Activated CD8-positive, alpha-beta memory T cell treated with anti-CD3 and anti-CD28 coated beads for 1 hour (primary cell): Measurements from ENCODE around the gene OR6C76.

Experiments used
- DNase-seq, 2 donors: peaks; one replicate each; pipeline ENCODE4 v3.0.0-alpha.2; 2020; ENCODE audit warnings: low read depth in 1 of 2; ENCODE audit errors: extremely low read depth in 1 of 2

The OR6C76 gene

DNA sequence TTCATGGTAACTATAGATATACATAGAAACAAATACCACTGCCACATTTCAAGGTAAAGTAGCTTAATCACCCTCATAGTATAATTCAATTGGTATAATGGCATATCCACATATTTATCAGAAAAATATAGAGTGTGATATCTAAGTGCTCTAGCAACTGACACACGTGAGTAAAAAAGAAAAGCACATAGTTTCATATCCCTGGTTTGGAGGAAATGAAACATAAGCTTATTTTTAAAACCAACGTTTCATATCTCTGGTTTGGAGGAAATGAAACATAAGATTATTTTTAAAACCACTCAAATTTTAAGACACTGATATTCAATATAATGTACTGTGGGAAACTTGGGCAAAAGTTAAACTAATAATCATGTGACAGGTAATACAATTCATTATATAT is 41.8 kb downstream of the OR6C76 start:
- DNase-seq: no peak

GRCh38 chr12:55469291-55469690 is 43.2 kb downstream of the OR6C76 start:
- no peak for DNase-seq

DNA sequence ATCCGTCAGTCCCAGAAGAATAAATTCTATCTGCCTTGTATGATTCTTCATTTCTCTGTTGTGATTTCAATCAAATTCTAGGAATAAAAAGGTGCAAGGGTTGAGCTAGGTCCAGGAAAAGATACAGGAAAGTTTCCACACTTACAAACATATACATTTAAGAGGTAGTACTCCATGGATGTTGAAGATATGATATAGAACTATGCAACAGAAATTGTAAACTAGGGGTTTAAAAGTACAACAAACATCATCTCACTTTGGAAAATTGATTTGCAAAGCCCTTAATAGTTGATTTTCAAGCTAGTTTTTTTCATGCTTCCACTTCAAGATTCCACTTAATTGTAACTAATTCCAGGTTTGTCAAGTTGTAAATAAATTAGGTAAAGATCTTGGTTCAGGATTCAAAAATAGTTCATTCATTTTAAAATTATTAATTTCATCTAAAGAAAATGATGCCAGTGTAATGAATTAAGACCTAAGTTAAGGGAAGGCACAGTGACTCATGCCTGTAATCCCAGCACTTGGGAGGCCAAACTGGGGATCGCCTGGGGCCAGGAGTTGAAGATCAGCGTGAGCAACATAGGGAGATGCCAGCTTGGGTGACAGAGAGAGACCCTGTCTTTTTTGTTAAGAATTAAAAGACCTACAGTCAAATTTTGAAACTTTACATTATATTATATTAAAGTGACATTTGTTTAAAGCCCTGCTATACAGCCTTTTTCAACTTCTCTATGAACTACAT is 44.2 kb downstream of the OR6C76 start, which contains the start of gene OR6C70:
Gene OR6C70 (minus strand): TSS at position 51 of the 742 bp plus-strand sequence. CDS start 0 bp downstream, at position 51.
- no peak for DNase-seq

DNA sequence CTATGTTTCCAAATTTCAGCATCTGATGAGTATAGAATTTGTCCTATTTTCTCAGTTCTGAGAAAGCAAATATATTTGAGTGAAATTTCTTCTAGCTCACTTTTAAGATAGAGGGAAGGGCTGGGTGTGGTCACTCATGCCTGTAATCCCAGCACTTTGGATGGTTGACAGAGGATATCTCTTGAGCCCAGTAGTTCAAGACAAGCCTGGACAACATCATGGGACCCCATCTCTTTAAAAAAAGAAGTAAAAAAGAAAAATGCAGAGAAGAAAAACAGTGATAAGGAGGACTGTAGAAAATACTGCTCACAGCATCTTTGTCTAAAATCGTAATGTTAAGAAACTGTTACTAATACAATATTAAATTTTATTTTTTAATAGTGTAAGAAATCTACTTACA is 46.2 kb downstream of the OR6C76 start:
- no peak for DNase-seq
